ENCODE data around the gene MYO1B.

The MYO1B gene

GRCh38 chr2:191357678-191358077 is 112.5 kb downstream of the MYO1B start:
- H3K36me3 ChIP-seq (ENCODE audit: insufficient read depth, low read length): no peaks in the 10 kb centered on the region

GRCh38 chr2:191358325-191359025 is 113.3 kb downstream of the MYO1B start:
- Histone ChIP-seq H3K9me3 (ENCODE audit: low read length) (peaks cover 2% of the 10 kb centered on the region), H3K36me3 (ENCODE audit: insufficient read depth, low read length) (no peaks in the 10 kb centered on the region), H3K4me1 (ENCODE audit: insufficient read depth, low read length) (no peaks in the 10 kb centered on the region), H3K27me3 (ENCODE audit: insufficient read depth, low read length) (no peaks in the 10 kb centered on the region), H3K4me3 (ENCODE audit: low read length) (no peak overlapping the region), H2AFZ (ENCODE audit: low read depth, low read length) (no peak overlapping the region)

More at GRCh38 chr2:191357678-191358077, 112.5 kb downstream of the MYO1B start:
- H3K4me1 ChIP-seq (ENCODE audit: insufficient read depth, low read length): no peaks in the 10 kb centered on the region
- H3K9me3 ChIP-seq (ENCODE audit: low read length): peaks cover 2% of the 10 kb centered on the region
- no peak overlapping the region for H2AFZ ChIP-seq (ENCODE audit: low read depth, low read length)
- H3K27me3 ChIP-seq (ENCODE audit: insufficient read depth, low read length): no peaks in the 10 kb centered on the region
- H3K4me3 ChIP-seq (ENCODE audit: low read length): no peak overlapping the region

- no peaks in the 10 kb centered on the region for H3K36me3 ChIP-seq (ENCODE audit: insufficient read depth, low read length)
- no peaks in the 10 kb centered on the region for H3K4me1 ChIP-seq (ENCODE audit: insufficient read depth, low read length)
- peaks cover 2% of the 10 kb centered on the region for H3K9me3 ChIP-seq (ENCODE audit: low read length)
- no peak overlapping the region for H3K4me3 ChIP-seq (ENCODE audit: low read length)
- no peaks in the 10 kb centered on the region for H3K27me3 ChIP-seq (ENCODE audit: insufficient read depth, low read length)
- no peak overlapping the region for H2AFZ ChIP-seq (ENCODE audit: low read depth, low read length)
These were observed 113.9 kb downstream of the MYO1B start for GRCh38 chr2:191359133-191359532.

GRCh38 chr2:191360918-191361317 is 115.7 kb downstream of the MYO1B start:
- H2AFZ ChIP-seq (ENCODE audit: low read depth, low read length): no peak overlapping the region
- H3K9me3 ChIP-seq (ENCODE audit: low read length): no peaks in the 10 kb centered on the region
- H3K27me3 ChIP-seq (ENCODE audit: insufficient read depth, low read length): no peaks in the 10 kb centered on the region
- no peak overlapping the region for H3K4me3 ChIP-seq (ENCODE audit: low read length)
- peaks cover 7% of the 10 kb centered on the region for H3K36me3 ChIP-seq (ENCODE audit: insufficient read depth, low read length)
- no peaks in the 10 kb centered on the region for H3K4me1 ChIP-seq (ENCODE audit: insufficient read depth, low read length)

- Histone ChIP-seq H3K36me3 (ENCODE audit: insufficient read depth, low read length) (peaks cover 10% of the 10 kb centered on the region), H3K4me3 (ENCODE audit: low read length) (no peak overlapping the region), H3K9me3 (ENCODE audit: low read length) (no peaks in the 10 kb centered on the region), H3K27me3 (ENCODE audit: insufficient read depth, low read length) (no peaks in the 10 kb centered on the region), H2AFZ (ENCODE audit: low read depth, low read length) (no peak overlapping the region), H3K4me1 (ENCODE audit: insufficient read depth, low read length) (no peaks in the 10 kb centered on the region)
These were observed 117.6 kb downstream of the MYO1B start for GRCh38 chr2:191362841-191363240.

GRCh38 chr2:191363267-191363666 is 118.1 kb downstream of the MYO1B start:
- Histone ChIP-seq H3K4me1 (ENCODE audit: insufficient read depth, low read length) (no peaks in the 10 kb centered on the region), H3K4me3 (ENCODE audit: low read length) (no peak overlapping the region), H3K36me3 (ENCODE audit: insufficient read depth, low read length) (peaks cover 10% of the 10 kb centered on the region), H3K9me3 (ENCODE audit: low read length) (no peaks in the 10 kb centered on the region), H2AFZ (ENCODE audit: low read depth, low read length) (no peak overlapping the region), H3K27me3 (ENCODE audit: insufficient read depth, low read length) (no peaks in the 10 kb centered on the region)

- H3K27me3 ChIP-seq (ENCODE audit: insufficient read depth, low read length): no peaks in the 10 kb centered on the region
- no peak overlapping the region for H2AFZ ChIP-seq (ENCODE audit: low read depth, low read length)
- no peaks in the 10 kb centered on the region for H3K4me1 ChIP-seq (ENCODE audit: insufficient read depth, low read length)
- H3K9me3 ChIP-seq (ENCODE audit: low read length): no peaks in the 10 kb centered on the region
- no peak overlapping the region for H3K4me3 ChIP-seq (ENCODE audit: low read length)
- peaks cover 10% of the 10 kb centered on the region for H3K36me3 ChIP-seq (ENCODE audit: insufficient read depth, low read length)
These were observed 119.9 kb downstream of the MYO1B start for GRCh38 chr2:191365089-191365488.

DNA sequence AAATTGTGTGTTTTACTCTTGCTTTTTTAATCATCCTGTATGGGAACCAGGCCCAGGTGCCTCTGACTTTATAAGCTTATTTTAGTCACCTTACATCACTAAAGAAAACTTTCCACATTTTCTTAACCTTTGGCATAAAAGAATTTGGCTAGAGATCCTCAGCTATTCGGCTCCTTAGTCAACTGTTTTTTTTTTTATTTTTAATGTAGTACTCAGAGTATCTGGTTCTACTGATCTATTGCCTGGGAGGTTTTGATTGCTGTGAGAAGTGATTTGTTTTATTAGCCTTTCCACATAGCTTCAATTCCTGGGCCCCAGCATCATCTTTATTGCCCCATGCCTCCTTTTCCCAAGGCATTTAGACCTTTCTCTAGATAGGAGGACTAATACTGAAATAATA is 121.0 kb downstream of the MYO1B start:
- no peaks in the 10 kb centered on the region for H3K4me1 ChIP-seq (ENCODE audit: insufficient read depth, low read length)
- H2AFZ ChIP-seq (ENCODE audit: low read depth, low read length): no peak overlapping the region
- H3K4me3 ChIP-seq (ENCODE audit: low read length): no peak overlapping the region
- no peaks in the 10 kb centered on the region for H3K27me3 ChIP-seq (ENCODE audit: insufficient read depth, low read length)
- no peaks in the 10 kb centered on the region for H3K9me3 ChIP-seq (ENCODE audit: low read length)
- peaks cover 10% of the 10 kb centered on the region for H3K36me3 ChIP-seq (ENCODE audit: insufficient read depth, low read length)

DNA sequence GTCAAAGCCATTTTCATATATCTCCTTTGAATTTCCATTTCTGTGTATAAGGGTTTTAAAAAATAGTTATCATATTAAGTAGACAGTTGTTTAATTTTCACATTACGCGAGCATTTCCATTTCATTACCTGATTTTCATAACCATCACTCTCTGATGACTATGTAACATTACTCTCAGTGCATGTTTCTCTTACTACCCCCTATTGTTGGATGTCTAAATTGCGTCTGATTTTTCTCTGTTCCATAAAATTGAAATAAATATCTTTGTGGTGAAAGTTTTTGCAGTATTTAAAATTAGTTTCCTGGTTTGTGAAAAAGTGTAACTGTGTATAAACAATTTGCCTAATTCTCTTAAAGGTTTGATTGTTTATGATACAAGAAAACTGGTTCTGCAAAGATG is 123.8 kb downstream of the MYO1B start:
- Histone ChIP-seq H3K9me3 (ENCODE audit: low read length) (no peaks in the 10 kb centered on the region), H3K36me3 (ENCODE audit: insufficient read depth, low read length) (peaks cover 13% of the 10 kb centered on the region), H3K4me3 (ENCODE audit: low read length) (no peak overlapping the region), H3K27me3 (ENCODE audit: insufficient read depth, low read length) (no peaks in the 10 kb centered on the region), H2AFZ (ENCODE audit: low read depth, low read length) (no peak overlapping the region), H3K4me1 (ENCODE audit: insufficient read depth, low read length) (no peaks in the 10 kb centered on the region)

- peaks cover 6% of the 10 kb centered on the region for H3K36me3 ChIP-seq (ENCODE audit: insufficient read depth, low read length)
- H3K27me3 ChIP-seq (ENCODE audit: insufficient read depth, low read length): no peaks in the 10 kb centered on the region
- H3K4me3 ChIP-seq (ENCODE audit: low read length): no peak overlapping the region
- H3K4me1 ChIP-seq (ENCODE audit: insufficient read depth, low read length): no peaks in the 10 kb centered on the region
- no peak overlapping the region for H2AFZ ChIP-seq (ENCODE audit: low read depth, low read length)
- H3K9me3 ChIP-seq (ENCODE audit: low read length): no peaks in the 10 kb centered on the region
These were observed 129.2 kb downstream of the MYO1B start for GRCh38 chr2:191374366-191374765.

DNA sequence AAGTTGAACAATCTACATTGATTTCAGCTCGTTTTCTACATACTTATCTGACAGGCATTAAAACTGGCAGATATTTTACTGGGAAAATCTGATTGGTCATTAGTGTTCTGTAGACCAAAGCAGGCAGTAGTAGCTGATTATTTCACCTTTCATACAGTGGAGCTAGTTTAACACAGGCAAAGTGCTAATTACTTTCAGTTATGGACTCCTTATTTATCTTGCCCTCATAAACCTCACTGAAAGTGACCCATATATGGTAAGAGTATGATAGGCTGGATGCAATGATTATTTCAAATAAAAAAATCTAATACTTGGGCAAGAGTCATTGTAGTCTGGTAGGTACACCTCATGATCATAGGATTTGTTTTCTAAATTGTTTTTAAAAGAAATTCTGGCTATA is 129.7 kb downstream of the MYO1B start:
- no peaks in the 10 kb centered on the region for H3K4me1 ChIP-seq (ENCODE audit: insufficient read depth, low read length)
- no peaks in the 10 kb centered on the region for H3K9me3 ChIP-seq (ENCODE audit: low read length)
- H2AFZ ChIP-seq (ENCODE audit: low read depth, low read length): no peak overlapping the region
- H3K27me3 ChIP-seq (ENCODE audit: insufficient read depth, low read length): no peaks in the 10 kb centered on the region
- no peak overlapping the region for H3K4me3 ChIP-seq (ENCODE audit: low read length)
- H3K36me3 ChIP-seq (ENCODE audit: insufficient read depth, low read length): peaks cover 6% of the 10 kb centered on the region

- Histone ChIP-seq H2AFZ (ENCODE audit: low read depth, low read length) (no peak overlapping the region), H3K27me3 (ENCODE audit: insufficient read depth, low read length) (no peaks in the 10 kb centered on the region), H3K9me3 (ENCODE audit: low read length) (no peaks in the 10 kb centered on the region), H3K4me1 (ENCODE audit: insufficient read depth, low read length) (no peaks in the 10 kb centered on the region), H3K36me3 (ENCODE audit: insufficient read depth, low read length) (peaks cover 3% of the 10 kb centered on the region), H3K4me3 (ENCODE audit: low read length) (no peak overlapping the region)
These were observed 131.9 kb downstream of the MYO1B start for GRCh38 chr2:191376981-191377629.

DNA sequence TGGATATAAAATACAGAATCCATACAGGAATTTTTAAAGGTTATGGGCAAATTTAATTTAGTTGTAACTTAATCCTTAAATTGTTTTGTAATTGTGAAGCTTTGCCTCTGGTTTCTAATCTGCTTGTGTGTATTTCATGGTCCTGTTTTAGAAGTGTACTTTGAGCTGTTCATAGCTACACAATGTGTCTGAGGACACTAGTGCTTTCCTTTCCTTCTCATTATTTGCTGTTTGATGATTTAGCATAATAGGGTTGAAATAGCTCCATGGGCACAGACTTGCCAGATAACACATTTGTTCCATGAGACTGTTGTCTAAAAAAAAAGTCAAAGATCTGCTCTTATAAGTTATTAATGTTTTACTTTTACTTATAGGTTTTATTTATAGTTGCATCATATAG is 134.2 kb downstream of the MYO1B start:
- H3K4me1 ChIP-seq (ENCODE audit: insufficient read depth, low read length): no peaks in the 10 kb centered on the region
- H3K9me3 ChIP-seq (ENCODE audit: low read length): no peaks in the 10 kb centered on the region
- peaks cover 8% of the 10 kb centered on the region for H3K36me3 ChIP-seq (ENCODE audit: insufficient read depth, low read length)
- no peaks in the 10 kb centered on the region for H3K27me3 ChIP-seq (ENCODE audit: insufficient read depth, low read length)
- no peak overlapping the region for H2AFZ ChIP-seq (ENCODE audit: low read depth, low read length)
- no peak overlapping the region for H3K4me3 ChIP-seq (ENCODE audit: low read length)

DNA sequence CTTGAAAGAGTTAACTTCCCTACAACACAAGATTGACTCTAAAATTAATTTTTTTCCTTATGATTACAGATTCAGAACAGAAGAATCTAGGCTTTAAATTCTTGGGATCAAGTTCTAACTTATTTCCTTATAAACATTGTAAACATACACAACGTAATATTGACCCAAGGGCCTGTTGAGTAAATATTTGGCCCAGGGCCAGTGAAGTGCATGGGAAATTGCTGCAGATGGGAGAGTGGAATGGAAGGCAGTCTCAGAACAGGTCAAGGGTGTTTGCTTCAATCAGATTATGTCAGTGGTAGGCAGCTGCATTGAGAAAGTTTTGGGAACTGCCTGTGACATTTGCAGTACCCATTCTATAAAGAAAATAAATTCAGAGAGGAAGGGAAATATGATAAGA is 137.6 kb downstream of the MYO1B start:
- Histone ChIP-seq H3K4me1 (ENCODE audit: insufficient read depth, low read length) (no peaks in the 10 kb centered on the region), H3K9me3 (ENCODE audit: low read length) (no peaks in the 10 kb centered on the region), H2AFZ (ENCODE audit: low read depth, low read length) (no peak overlapping the region), H3K36me3 (ENCODE audit: insufficient read depth, low read length) (peaks cover 22% of the 10 kb centered on the region), H3K27me3 (ENCODE audit: insufficient read depth, low read length) (no peaks in the 10 kb centered on the region), H3K4me3 (ENCODE audit: low read length) (no peak overlapping the region)
